HG03354 (cell line): ENCODE results near the gene FAM114A2.

ENCODE experiments used
- ATAC-seq: cut with Tn5 transposase; IDR thresholded peaks from one replicate; pipeline ENCODE4 v1.9.1; 2021; ENCODE audit warnings: mild to moderate bottlenecking; ENCODE audit not compliant: unreplicated experiment, poor library complexity, severe bottlenecking

The FAM114A2 gene

GRCh38 chr5:153957205-153957604, 81.5 kb downstream of the FAM114A2 start:
- ATAC-seq, result no peak

GRCh38 chr5:153953411-153953810, 85.3 kb downstream of the FAM114A2 start:
- ATAC-seq, result no peak

- no peak for ATAC-seq
Observed at GRCh38 chr5:153952893-153953292, 85.8 kb downstream of the FAM114A2 start.

- ATAC-seq, result no peak
Observed at GRCh38 chr5:153952057-153952456, 86.7 kb downstream of the FAM114A2 start.

GRCh38 chr5:153941265-153941664, 97.4 kb downstream of the FAM114A2 start:
- no peak for ATAC-seq
